ENCODE measurements around the gene SHTN1.

The SHTN1 gene

GRCh38 chr10:116925056-116925455, 79.9 kb downstream of the SHTN1 start:
- Histone ChIP-seq H3K27ac (no peak overlapping the region), H3K9ac (ENCODE audit: insufficient read length) (no peak overlapping the region), H3K36me3 (ENCODE audit: insufficient read depth, low read length) (peaks cover 4% of the 10 kb centered on the region; the same call in 1 of the 2 replicates), H3K4me3 (no peak overlapping the region), H3K9me3 (ENCODE audit: low read depth, low read length) (no peaks in the 10 kb centered on the region)
- DNase-seq (ENCODE audit: low read depth, low spot score) = no peak
- TF ChIP-seq FOXP2 (optimal IDR thresholded peaks at IDR 0.05; ENCODE audit: control extremely low read depth, extremely low read length, insufficient read depth) (no peak), POLR2AphosphoS5 (IDR thresholded peaks at IDR 0.05; ENCODE audit: borderline replicate concordance, low read depth, low read length) (no peak), EZH2 (IDR thresholded peaks at IDR 0.05) (no peak)

- Histone ChIP-seq H3K27ac (no peak overlapping the region), H3K4me3 (no peak overlapping the region), H3K9ac (ENCODE audit: insufficient read length) (no peak overlapping the region), H3K36me3 (ENCODE audit: insufficient read depth, low read length) (no peaks in the 10 kb centered on the region; the same call in 1 of the 2 replicates), H3K9me3 (ENCODE audit: low read depth, low read length) (no peaks in the 10 kb centered on the region)
- no peak for TF ChIP-seq EZH2 (IDR thresholded peaks at IDR 0.05)
- no peak for TF ChIP-seq FOXP2 (optimal IDR thresholded peaks at IDR 0.05; ENCODE audit: control extremely low read depth, extremely low read length, insufficient read depth)
- TF ChIP-seq POLR2AphosphoS5 (IDR thresholded peaks at IDR 0.05; ENCODE audit: borderline replicate concordance, low read depth, low read length) = no peak
- no peak for DNase-seq (ENCODE audit: low read depth, low spot score)
Observed at GRCh38 chr10:116919706-116920105, 85.3 kb downstream of the SHTN1 start.

DNA sequence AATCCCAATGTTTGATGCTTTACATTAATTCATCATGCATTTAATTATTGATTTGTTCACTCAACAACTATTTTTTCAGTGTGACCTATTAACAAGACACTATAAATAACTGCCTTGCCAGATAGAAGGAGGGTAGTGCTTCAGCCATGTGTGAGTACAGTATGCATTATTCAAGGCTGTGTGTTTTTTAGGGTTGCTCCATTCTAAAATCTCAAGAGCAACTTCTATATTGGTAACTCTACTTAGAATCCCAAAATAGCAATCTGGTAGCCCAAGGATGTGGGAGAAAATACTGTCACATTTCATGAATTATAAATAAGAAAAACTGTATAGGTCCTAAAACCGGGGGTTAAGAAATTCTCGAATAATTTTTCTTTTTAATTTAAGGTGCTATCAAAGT, 85.8 kb downstream of the SHTN1 start:
- Histone ChIP-seq H3K27ac (no peak overlapping the region), H3K4me3 (no peak overlapping the region), H3K9me3 (ENCODE audit: low read depth, low read length) (no peaks in the 10 kb centered on the region), H3K36me3 (ENCODE audit: insufficient read depth, low read length) (no peaks in the 10 kb centered on the region; the same call in 1 of the 2 replicates), H3K9ac (ENCODE audit: insufficient read length) (no peak overlapping the region)
- DNase-seq (ENCODE audit: low read depth, low spot score) = no peak
- TF ChIP-seq FOXP2 (optimal IDR thresholded peaks at IDR 0.05; ENCODE audit: control extremely low read depth, extremely low read length, insufficient read depth) = no peak
- no peak for TF ChIP-seq POLR2AphosphoS5 (IDR thresholded peaks at IDR 0.05; ENCODE audit: borderline replicate concordance, low read depth, low read length)
- TF ChIP-seq EZH2 (IDR thresholded peaks at IDR 0.05) = no peak

GRCh38 chr10:116918583-116918982, 86.4 kb downstream of the SHTN1 start:
- Histone ChIP-seq H3K27ac (no peak overlapping the region), H3K36me3 (ENCODE audit: insufficient read depth, low read length) (no peaks in the 10 kb centered on the region; the same call in 1 of the 2 replicates), H3K9ac (ENCODE audit: insufficient read length) (no peak overlapping the region), H3K4me3 (no peak overlapping the region), H3K9me3 (ENCODE audit: low read depth, low read length) (no peaks in the 10 kb centered on the region)
- DNase-seq (ENCODE audit: low read depth, low spot score) = no peak
- TF ChIP-seq POLR2AphosphoS5 (IDR thresholded peaks at IDR 0.05; ENCODE audit: borderline replicate concordance, low read depth, low read length) = no peak
- TF ChIP-seq FOXP2 (optimal IDR thresholded peaks at IDR 0.05; ENCODE audit: control extremely low read depth, extremely low read length, insufficient read depth) = no peak
- no peak for TF ChIP-seq EZH2 (IDR thresholded peaks at IDR 0.05)

GRCh38 chr10:116917481-116917880, 87.5 kb downstream of the SHTN1 start:
- Histone ChIP-seq H3K36me3 (ENCODE audit: insufficient read depth, low read length) (no peaks in the 10 kb centered on the region; the same call in 1 of the 2 replicates), H3K9me3 (ENCODE audit: low read depth, low read length) (no peaks in the 10 kb centered on the region), H3K4me3 (no peak overlapping the region), H3K27ac (no peak overlapping the region), H3K9ac (ENCODE audit: insufficient read length) (no peak overlapping the region)
- DNase-seq (ENCODE audit: low read depth, low spot score) = no peak
- TF ChIP-seq EZH2 (IDR thresholded peaks at IDR 0.05) = no peak
- no peak for TF ChIP-seq POLR2AphosphoS5 (IDR thresholded peaks at IDR 0.05; ENCODE audit: borderline replicate concordance, low read depth, low read length)
- no peak for TF ChIP-seq FOXP2 (optimal IDR thresholded peaks at IDR 0.05; ENCODE audit: control extremely low read depth, extremely low read length, insufficient read depth)

DNA sequence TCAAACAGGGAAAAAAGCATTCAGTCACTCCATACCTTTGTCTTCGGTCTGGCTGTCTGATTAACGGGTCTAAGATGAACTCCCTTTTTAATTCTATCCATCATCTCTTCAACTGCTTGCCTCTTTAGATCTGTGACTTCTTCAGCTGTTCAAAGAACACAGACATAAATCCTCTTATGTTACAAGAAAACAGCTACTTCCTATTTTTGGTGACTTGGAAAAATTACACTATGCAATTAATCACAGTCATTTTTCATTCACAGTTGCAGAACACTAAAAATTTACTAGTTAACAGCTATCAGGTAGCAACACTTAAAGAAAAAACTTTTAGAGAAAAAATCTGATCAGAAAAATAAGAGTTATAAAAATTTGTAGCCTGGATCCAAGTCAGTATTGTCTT, 89.6 kb downstream of the SHTN1 start:
- no peak for DNase-seq (ENCODE audit: low read depth, low spot score)
- TF ChIP-seq FOXP2 (optimal IDR thresholded peaks at IDR 0.05; ENCODE audit: control extremely low read depth, extremely low read length, insufficient read depth) = no peak
- no peak for TF ChIP-seq EZH2 (IDR thresholded peaks at IDR 0.05)
- TF ChIP-seq POLR2AphosphoS5 (IDR thresholded peaks at IDR 0.05; ENCODE audit: borderline replicate concordance, low read depth, low read length) = no peak
- no peak overlapping the region for H3K27ac ChIP-seq
- no peaks in the 10 kb centered on the region; the same call in 1 of the 2 replicates for H3K36me3 ChIP-seq (ENCODE audit: insufficient read depth, low read length)
- H3K4me3 ChIP-seq = no peak overlapping the region
- no peaks in the 10 kb centered on the region for H3K9me3 ChIP-seq (ENCODE audit: low read depth, low read length)
- no peak overlapping the region for H3K9ac ChIP-seq (ENCODE audit: insufficient read length)

- Histone ChIP-seq H3K9ac (ENCODE audit: insufficient read length) (no peak overlapping the region), H3K36me3 (ENCODE audit: insufficient read depth, low read length) (no peaks in the 10 kb centered on the region), H3K4me3 (no peak overlapping the region), H3K9me3 (ENCODE audit: low read depth, low read length) (no peaks in the 10 kb centered on the region), H3K27ac (no peak overlapping the region)
- DNase-seq (ENCODE audit: low read depth, low spot score) = no peak
- TF ChIP-seq POLR2AphosphoS5 (IDR thresholded peaks at IDR 0.05; ENCODE audit: borderline replicate concordance, low read depth, low read length) = no peak
- no peak for TF ChIP-seq EZH2 (IDR thresholded peaks at IDR 0.05)
- no peak for TF ChIP-seq FOXP2 (optimal IDR thresholded peaks at IDR 0.05; ENCODE audit: control extremely low read depth, extremely low read length, insufficient read depth)
Observed at GRCh38 chr10:116913695-116914094, 91.3 kb downstream of the SHTN1 start.

DNA sequence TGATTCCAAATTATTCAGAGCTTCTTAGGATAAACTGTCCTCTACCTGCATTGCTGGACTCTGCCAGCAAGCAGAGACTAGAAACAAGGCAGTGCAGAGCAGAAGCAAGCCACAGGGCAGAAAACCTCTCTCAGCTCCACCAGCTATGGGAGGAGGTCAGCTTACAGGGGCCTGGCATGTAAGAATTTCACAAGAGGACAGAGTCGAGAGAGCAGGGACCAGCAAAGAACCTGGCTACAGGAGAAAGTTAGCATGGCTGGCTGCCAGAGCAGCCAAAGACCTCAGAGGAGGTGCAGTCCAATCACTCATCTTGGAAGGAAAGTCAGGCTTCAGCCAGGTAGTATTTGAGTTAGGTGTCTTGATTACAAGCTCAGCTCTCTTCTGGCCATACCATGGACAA, 92.8 kb downstream of the SHTN1 start:
- no peak for DNase-seq (ENCODE audit: low read depth, low spot score)
- Histone ChIP-seq H3K27ac (no peak overlapping the region), H3K36me3 (ENCODE audit: insufficient read depth, low read length) (no peaks in the 10 kb centered on the region), H3K9me3 (ENCODE audit: low read depth, low read length) (no peaks in the 10 kb centered on the region), H3K9ac (ENCODE audit: insufficient read length) (no peak overlapping the region), H3K4me3 (no peak overlapping the region)
- no peak for TF ChIP-seq EZH2 (IDR thresholded peaks at IDR 0.05)
- no peak for TF ChIP-seq FOXP2 (optimal IDR thresholded peaks at IDR 0.05; ENCODE audit: control extremely low read depth, extremely low read length, insufficient read depth)
- TF ChIP-seq POLR2AphosphoS5 (IDR thresholded peaks at IDR 0.05; ENCODE audit: borderline replicate concordance, low read depth, low read length) = no peak

GRCh38 chr10:116910910-116911309, 94.1 kb downstream of the SHTN1 start:
- Histone ChIP-seq H3K36me3 (ENCODE audit: insufficient read depth, low read length) (peaks cover 2% of the 10 kb centered on the region; the same call in 1 of the 2 replicates), H3K9me3 (ENCODE audit: low read depth, low read length) (no peaks in the 10 kb centered on the region), H3K9ac (ENCODE audit: insufficient read length) (no peak overlapping the region), H3K4me3 (no peak overlapping the region), H3K27ac (no peak overlapping the region)
- no peak for DNase-seq (ENCODE audit: low read depth, low spot score)
- TF ChIP-seq POLR2AphosphoS5 (IDR thresholded peaks at IDR 0.05; ENCODE audit: borderline replicate concordance, low read depth, low read length) (no peak), FOXP2 (optimal IDR thresholded peaks at IDR 0.05; ENCODE audit: control extremely low read depth, extremely low read length, insufficient read depth) (no peak), EZH2 (IDR thresholded peaks at IDR 0.05) (no peak)

Measured in SK-N-MC (cell line).